PFSK-1 (cell line): ENCODE measurements around the gene RHBDD1.

ENCODE experiments used
- POLR2AphosphoS5 ChIP-seq: IDR thresholded peaks from 2 replicates; pipeline ENCODE4 v1.6.1; 2012; ENCODE audit warnings: low read depth, mild to moderate bottlenecking, control low read depth, low read length, moderate library complexity
- TF ChIP-seq, protein P1 (sequence below), 2 experiments: IDR thresholded peaks; 2 replicates each; pipeline versions ENCODE4 v1.6.1 to v1.8.0; 2011 to 2012; ENCODE audit warnings: low read depth in 2 of 2, low read length in 2 of 2, control low read depth in 1 of 2, inconsistent platforms in 1 of 2, mild to moderate bottlenecking in 1 of 2, moderate library complexity in 1 of 2; ENCODE audit not compliant: insufficient read depth in 1 of 2

DNA sequence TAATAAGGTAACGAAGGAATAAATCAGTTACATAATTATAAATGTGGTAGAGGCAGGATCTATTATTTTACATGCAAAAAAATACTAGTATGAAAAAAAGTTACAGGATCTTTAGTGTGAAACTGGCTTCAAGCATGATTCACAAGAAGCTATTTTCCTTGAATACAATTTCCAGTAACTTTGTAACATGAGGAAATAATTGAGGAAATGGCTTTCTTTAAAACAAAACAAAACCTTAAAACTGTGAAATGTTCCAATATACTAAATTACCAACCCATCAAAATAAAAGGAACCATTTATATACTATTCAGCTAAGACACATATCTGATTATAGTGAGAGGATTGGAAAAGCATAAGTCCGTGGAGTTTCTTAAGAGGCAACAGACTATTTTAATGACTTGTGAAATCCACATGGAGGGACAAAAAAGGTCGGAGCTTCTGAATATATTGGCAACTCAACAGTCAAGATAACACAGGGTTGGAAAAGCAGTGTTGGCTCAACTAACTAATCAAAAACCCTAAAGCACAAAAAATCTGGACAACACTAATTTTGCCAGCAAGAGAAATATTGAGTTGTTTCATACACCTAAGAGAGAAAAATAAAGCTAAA, 46.9 kb upstream of the RHBDD1 start:
- no peak for TF ChIP-seq POLR2AphosphoS5
- TF ChIP-seq, protein P1, sequence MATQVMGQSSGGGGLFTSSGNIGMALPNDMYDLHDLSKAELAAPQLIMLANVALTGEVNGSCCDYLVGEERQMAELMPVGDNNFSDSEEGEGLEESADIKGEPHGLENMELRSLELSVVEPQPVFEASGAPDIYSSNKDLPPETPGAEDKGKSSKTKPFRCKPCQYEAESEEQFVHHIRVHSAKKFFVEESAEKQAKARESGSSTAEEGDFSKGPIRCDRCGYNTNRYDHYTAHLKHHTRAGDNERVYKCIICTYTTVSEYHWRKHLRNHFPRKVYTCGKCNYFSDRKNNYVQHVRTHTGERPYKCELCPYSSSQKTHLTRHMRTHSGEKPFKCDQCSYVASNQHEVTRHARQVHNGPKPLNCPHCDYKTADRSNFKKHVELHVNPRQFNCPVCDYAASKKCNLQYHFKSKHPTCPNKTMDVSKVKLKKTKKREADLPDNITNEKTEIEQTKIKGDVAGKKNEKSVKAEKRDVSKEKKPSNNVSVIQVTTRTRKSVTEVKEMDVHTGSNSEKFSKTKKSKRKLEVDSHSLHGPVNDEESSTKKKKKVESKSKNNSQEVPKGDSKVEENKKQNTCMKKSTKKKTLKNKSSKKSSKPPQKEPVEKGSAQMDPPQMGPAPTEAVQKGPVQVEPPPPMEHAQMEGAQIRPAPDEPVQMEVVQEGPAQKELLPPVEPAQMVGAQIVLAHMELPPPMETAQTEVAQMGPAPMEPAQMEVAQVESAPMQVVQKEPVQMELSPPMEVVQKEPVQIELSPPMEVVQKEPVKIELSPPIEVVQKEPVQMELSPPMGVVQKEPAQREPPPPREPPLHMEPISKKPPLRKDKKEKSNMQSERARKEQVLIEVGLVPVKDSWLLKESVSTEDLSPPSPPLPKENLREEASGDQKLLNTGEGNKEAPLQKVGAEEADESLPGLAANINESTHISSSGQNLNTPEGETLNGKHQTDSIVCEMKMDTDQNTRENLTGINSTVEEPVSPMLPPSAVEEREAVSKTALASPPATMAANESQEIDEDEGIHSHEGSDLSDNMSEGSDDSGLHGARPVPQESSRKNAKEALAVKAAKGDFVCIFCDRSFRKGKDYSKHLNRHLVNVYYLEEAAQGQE (IDR thresholded peaks at IDR 0.05; ENCODE audit: insufficient read depth in 1 of 2, low read depth in 2 of 2, low read length in 2 of 2): no peak
